GM12874 (cell line): ENCODE results near the gene KIAA0930.

ENCODE experiments used
- TF ChIP-seq, protein P1 (sequence below): IDR thresholded peaks from 2 replicates; pipeline ENCODE4 v1.5.1; 2011; ENCODE audit warnings: low read depth, mild to moderate bottlenecking, control low read depth, low read length, moderate library complexity; ENCODE audit not compliant: insufficient read depth

KIAA0930 gene

DNA sequence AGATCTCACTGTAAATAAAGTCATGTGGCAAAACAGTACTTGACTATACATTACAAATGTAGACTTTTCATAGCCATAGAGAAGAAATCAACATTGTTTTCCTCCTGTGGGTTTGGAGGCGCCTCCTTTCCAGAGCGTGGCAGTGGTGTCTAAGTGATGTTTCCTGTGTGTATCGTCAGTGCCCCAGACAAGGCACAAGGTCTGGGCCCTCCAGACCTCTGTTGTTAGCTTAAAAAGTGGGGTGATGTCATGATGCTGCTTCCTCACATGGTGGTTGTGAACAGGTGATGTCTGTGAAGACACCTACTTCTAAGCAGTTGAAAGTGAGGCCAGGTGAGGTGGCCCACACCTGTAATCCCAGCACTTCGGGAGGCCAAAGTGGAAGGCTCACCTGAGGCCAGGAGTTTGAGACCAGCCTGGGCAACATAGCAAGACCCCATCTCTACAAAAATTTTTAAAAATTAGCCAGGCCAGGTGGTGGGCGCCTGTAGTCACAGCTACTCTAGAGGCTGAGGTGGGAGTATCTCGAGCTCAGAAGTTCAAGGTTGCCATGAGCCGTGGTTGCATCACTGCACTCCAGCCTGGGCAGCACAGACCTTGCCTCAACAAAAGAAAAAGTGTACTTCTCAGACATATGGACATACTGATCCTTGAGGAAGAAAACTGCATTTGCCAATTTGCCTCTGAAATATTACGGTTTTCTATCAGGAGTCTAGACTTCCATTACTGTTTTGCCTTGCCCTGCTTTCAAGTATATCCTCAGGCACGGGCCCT lies 61.2 kb downstream of the KIAA0930 start:
- TF ChIP-seq, protein P1, sequence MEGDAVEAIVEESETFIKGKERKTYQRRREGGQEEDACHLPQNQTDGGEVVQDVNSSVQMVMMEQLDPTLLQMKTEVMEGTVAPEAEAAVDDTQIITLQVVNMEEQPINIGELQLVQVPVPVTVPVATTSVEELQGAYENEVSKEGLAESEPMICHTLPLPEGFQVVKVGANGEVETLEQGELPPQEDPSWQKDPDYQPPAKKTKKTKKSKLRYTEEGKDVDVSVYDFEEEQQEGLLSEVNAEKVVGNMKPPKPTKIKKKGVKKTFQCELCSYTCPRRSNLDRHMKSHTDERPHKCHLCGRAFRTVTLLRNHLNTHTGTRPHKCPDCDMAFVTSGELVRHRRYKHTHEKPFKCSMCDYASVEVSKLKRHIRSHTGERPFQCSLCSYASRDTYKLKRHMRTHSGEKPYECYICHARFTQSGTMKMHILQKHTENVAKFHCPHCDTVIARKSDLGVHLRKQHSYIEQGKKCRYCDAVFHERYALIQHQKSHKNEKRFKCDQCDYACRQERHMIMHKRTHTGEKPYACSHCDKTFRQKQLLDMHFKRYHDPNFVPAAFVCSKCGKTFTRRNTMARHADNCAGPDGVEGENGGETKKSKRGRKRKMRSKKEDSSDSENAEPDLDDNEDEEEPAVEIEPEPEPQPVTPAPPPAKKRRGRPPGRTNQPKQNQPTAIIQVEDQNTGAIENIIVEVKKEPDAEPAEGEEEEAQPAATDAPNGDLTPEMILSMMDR, result no peak

- TF ChIP-seq, protein P1, result no peak
Measured at GRCh38 chr22:45172881-45173585, 67.7 kb downstream of the KIAA0930 start.

- TF ChIP-seq, protein P1, result no peak
Measured at GRCh38 chr22:45171830-45172229, 68.9 kb downstream of the KIAA0930 start.

DNA sequence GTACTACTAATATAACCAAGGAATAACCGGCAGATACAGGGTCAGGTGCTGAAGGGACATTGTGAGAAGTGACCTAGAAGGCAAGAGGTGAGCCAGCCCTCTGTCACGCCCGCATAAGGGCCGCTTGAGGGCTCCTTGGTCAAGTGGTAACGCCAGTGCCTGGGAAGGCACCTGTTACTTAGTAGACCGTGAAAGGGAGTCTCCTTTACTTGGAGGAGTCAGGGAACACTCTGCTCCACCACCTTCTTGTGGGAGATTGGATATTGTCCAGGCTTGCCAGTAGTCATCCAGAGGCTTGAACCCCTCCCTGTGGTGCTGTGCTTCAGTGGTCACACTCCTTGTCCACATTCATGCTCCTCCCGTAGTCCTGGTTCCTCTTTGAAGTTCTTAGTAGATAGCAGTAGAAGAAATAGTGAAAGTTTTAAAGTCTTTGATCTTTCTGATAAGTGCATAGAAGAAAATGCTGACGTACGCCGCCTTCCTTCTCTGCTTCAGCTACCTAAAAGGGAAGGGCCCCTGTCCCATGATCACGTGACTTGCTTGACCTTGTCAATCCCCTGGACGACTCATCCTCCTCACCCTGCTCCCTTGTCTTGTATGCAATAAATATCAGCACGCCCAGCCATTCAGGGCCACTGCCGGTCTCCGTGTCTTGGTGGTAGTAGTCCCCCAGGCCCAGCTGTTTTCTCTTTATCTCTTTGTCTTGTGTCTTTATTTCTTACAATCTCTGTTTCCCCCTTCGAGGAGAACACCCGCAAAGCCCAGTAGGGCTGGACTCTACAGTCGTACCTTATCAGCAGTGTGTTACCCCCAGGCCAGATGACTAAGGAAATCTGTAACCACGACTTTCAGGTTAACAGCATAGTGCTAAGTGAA lies 70.9 kb downstream of the KIAA0930 start:
- TF ChIP-seq, protein P1, result no peak

DNA sequence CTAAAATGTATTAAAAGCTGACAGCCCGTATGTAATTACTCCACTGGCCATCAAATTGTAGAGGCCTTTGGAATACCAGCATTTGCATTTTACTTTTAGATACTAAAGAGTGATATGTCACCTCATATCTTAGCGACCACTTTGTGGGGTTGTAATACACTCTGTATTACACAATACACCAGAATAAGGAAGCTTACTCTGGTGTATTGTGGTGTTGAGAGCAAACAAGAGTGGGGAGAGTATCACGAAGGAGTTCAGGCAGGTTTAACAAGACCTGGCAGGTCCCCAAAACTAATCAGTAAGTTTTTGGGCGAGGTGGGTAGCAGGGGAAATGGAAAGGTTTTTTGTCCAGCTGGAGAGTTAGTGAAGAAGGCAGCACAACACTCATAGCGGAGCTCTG lies 73.8 kb downstream of the KIAA0930 start:
- TF ChIP-seq, protein P1, result no peak

- TF ChIP-seq, protein P1, result no peak
Measured at GRCh38 chr22:45164270-45165088, 76.2 kb downstream of the KIAA0930 start.
